T-cell (primary cell): Measurements from ENCODE around the gene NEK5. TPM values are rescaled to one million over a fixed set of nuclear protein-coding genes. Genes with fewer than 3 reads are reported as not detected.

Experiments used
- total RNA-seq, 35 experiments: library from RNA in 6 of 35; stranded (reverse) in 6 of 35; fragments of 120-200 nt in 1 of 35; gene quantifications; one replicate each; pipeline versions ENCODE4 v1.2.1 to v1.2.4 and lab custom pipeline; 2013 to 2026

NEK5 gene
- total RNA-seq, 5 donors from 2014 or later (not counting 1 experiment from before 2014, with no cell fraction given): 0.09 TPM; not detected in 4

Other genes with a start within 250 kb of the NEK5 start
- gene ATP7B, start 117.6 kb downstream of the NEK5 start, total RNA-seq: 1 to 10 TPM in 4 of 5 donors, under 1 TPM in 1; 0.99 to 2.6 (median 1.3) TPM
- gene ALG11, start 116.7 kb downstream of the NEK5 start, total RNA-seq: 10 to 100 TPM; 19.2 to 36.5 (median 32.4) TPM
- gene UTP14C, start 104.4 kb downstream of the NEK5 start, total RNA-seq: 10 to 100 TPM in 3 of 5 donors, 1 to 10 TPM in 2; 4.3 to 13.0 (median 11.0) TPM
- gene NEK3, start 30.5 kb upstream of the NEK5 start, total RNA-seq: 1 to 10 TPM; 2.8 to 7.9 (median 4.3) TPM